GM11168 (cell line): ENCODE data around the gene XYLT2.

Source experiments
- in situ Hi-C: fragments of 300-500 bp; cut with MboI; formaldehyde crosslinking; loops from one replicate; pipeline ENCODE4 v1.12.0; 2022; ENCODE audit warnings: low sequenced_read_pairs; ENCODE audit not compliant: unreplicated experiment

XYLT2 gene

DNA sequence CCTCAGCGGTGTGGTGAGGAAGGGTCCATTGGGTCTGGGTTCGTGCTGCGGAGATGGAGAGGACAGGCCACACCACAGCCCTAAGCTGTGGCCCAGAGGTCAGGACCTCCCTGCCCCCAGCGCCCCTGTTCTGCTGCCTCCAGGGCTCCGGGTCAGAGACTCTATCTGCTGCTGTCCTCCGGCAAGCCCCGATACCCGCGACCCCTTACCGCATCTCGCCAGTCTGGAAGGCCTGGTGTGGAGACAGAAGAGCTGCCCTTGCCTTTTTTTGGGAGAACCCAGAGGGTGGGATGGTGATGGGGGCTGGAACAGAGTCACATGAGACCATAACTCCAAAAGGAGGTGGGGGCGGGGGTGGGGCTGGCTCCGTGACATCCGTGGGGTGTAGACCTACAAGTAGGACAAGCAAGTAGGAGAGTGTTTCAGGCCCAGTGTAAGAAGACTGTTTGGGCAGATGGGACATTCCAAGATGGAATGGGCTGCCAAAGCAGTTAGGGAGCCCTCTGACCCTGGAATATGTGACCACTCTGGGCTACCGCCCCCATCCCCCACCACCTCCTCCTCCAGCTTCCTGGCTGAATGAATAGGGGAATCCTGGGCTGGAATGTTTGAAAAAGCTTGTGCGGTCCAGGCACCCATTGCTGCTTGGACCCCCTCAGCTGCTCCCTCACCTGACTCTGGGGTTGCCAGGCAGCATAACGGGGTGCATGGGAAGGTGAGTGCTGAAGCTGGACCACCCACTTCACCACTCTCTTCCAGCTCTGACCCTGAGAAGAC, 1.4 kb downstream of the XYLT2 start:
- in situ Hi-C loops, result no loop called here

- in situ Hi-C loops, result no loop called here
Observed at GRCh38 chr17:50347894-50348291, 2.0 kb downstream of the XYLT2 start.

DNA sequence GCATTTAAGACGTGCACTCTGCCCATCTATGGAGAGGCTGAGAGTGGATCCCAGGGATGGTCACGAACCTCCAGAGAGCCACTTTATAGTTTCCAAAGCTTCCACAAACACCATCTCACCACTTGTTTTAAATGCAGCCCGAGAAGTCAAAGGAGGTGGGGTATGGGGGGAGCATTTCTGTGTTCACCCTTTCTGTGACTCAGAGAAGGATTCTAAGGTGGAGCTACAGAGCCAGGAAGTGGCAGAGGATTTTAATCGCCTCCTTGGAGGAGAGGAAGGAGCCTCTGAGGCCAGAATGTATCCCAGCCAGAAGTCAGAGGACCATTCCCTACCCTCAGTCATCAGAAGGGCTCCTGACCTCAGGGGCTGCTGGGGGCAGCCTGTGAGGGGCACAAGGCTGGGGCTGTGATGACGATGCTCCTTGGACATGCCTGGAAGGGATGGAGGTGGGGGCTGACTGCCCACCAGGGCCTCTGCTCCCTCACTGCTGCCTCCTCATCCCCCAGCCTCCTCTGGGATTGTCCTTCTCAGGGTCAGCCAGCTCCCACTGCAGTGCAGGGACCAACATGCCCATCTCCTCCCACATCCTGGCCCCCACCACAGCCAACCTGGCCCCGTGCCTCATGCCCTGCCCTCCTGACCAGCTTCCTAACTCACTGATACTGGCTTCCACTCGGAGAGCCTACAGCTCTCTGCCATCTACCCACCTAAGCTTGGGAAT, 2.8 kb downstream of the XYLT2 start:
- in situ Hi-C loops, result no loop called here

DNA sequence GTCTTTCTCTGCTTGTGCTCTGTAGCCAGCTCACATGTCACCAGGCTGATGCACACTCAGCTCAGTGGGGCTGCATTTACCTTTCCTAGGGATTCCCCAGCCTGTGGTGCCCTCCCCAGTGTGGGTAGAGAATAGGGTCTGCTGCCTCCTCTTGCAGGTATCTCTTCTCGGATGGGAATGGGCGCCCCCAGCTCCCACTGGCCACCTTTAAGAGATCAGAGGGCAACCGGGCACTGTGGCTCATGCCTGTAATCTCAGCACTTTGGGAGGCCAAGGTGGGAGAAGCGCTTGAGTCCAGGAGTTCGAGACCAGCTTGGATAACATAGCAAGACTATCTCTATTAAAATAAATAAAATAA, 3.3 kb downstream of the XYLT2 start:
- in situ Hi-C loops, result no loop called here

DNA sequence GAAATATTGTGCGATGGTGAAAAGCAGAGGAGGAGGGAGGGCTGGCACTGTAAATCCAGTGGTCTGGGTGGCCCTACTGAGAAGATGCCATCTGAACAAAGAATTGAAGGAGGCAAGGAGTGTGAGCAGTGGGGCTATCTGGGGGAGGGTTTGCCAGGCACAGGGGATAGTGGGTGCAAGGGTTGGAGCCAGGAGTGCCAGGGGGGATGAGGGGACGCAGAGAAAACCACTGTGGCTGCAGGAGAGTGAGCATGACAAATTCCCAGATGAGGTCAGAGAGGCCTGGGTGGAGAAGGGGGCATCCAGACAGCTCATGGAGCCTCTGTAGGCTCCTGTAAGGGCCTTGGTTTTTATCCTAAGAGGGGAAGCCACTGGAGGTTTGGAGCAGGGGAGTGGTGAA, 4.8 kb downstream of the XYLT2 start:
- in situ Hi-C loops, result no loop called here

DNA sequence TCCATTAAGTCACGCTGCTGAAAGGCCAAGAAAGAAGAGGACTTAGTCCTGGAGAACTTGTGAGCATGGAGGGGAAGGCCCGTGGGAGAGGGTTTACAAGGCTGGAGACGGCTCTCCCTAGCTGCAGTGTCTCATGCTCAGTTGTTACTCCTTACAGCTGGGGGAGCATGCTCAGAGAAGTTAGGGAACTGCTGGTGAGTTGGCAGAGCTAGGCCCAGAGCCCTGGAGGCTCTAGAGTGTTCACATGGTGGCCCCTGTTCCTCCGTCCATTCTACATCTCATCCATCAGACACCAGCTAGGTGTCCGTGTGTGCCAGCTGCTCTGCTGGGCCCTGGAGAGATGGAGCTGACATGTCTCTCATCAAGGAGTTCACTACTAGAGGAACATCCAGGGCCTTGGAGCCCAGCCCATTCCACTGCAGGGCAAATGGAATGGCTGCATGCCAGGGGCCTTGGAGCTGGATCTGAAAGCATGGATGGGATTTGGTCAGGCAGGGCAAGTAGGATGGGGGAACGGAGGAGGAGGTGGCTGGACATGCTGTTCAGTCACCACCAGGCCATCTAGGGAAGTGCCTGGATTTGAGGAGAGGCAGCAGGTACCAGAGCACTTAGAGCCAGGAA, 6.3 kb downstream of the XYLT2 start:
- in situ Hi-C loops, result no loop called here

DNA sequence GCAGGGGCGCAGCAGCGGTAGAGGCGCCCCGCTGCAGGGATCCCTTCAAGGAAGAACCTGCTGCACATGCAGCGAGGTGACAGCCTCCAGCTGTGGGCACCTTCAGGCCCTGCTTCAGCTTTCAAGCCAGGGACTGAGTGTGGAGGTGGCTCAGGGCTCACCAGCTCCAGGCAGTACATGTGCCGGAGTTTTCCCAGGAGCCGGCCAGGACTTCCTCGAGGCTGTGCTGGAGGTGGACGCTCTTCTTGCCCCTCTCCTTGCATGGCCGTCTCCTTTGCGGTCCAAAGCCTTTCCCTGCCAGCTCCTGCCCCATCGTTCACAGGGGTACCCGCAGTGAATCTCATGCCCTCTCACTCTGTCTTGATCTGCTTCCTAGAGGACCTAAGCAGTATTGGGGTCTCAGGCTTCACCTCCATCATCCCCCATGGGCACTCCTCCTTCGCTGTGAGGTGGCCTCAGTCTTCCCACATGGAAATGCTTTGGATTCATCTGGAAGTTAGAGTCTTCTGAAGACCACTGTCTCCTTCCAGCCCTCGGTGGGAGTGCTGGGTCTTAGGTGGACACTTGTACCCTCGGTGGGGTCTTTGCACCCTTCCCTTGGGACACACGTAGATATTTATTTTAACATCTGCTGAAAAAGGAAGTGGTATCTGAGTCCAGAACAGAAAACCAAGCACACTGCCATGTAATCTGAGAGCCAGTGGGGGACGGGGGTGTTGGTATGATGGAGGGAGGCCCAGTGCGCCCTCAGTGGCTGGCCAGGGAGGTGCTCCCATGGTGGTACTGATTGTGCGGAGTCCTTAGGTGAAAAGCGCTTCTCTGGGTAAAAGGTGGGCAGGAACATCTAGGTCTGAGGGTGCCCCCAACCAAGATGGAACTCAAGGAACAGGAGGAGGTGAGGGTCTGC, 7.0 kb downstream of the XYLT2 start:
- in situ Hi-C loops, result no loop called here

- in situ Hi-C loops, result no loop called here
Observed at GRCh38 chr17:50353600-50354195, 7.8 kb downstream of the XYLT2 start.

DNA sequence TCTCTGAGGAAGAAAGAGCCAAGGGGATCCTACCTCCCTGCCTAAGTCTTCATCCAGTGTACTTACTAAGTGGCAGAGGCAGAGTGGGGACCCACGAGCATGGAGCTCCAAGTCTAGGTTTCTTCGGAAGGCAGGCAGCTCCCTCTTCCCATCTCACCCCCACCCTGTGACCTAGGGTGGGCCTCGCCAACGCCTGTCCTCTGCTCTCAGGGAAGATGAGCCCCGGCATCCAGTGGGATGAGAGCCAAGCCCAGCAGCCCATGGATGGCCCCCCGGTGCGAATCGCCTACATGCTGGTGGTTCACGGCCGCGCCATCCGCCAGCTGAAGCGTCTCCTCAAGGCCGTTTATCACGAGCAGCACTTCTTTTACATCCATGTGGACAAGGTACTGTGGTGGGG, 8.3 kb downstream of the XYLT2 start:
- in situ Hi-C loops, result no loop called here

DNA sequence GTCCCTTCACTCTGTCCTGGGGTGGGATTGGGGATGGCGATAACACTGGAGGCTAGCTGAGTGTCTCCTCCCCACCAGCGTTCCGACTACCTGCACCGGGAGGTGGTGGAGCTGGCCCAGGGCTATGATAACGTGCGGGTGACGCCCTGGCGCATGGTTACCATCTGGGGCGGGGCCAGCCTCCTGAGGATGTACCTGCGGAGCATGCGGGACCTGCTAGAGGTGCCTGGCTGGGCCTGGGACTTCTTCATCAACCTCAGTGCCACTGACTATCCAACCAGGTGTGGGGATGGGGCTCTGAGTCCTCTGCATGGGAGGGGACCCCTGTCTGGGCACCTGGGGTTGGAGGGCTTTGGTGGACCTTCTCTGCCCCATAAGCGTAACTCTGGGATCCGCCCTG, 8.8 kb downstream of the XYLT2 start:
- in situ Hi-C loops, result no loop called here

DNA sequence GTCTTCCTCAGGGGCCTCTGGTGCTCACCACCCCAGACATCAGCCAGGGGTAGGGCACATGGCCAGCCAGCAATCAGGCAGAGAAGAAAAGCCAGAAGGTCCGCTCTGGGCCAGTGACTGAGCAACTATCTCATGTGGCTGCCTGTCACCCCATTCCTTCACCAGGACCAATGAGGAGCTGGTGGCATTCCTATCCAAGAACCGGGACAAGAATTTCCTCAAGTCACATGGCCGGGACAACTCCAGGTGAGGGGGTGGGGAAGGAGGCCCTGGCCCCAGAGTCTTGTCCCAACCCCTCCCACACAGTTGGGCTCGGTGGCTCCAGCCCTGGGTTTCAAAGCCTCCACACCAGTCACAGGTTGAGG, 9.4 kb downstream of the XYLT2 start:
- in situ Hi-C loops, result no loop called here

DNA sequence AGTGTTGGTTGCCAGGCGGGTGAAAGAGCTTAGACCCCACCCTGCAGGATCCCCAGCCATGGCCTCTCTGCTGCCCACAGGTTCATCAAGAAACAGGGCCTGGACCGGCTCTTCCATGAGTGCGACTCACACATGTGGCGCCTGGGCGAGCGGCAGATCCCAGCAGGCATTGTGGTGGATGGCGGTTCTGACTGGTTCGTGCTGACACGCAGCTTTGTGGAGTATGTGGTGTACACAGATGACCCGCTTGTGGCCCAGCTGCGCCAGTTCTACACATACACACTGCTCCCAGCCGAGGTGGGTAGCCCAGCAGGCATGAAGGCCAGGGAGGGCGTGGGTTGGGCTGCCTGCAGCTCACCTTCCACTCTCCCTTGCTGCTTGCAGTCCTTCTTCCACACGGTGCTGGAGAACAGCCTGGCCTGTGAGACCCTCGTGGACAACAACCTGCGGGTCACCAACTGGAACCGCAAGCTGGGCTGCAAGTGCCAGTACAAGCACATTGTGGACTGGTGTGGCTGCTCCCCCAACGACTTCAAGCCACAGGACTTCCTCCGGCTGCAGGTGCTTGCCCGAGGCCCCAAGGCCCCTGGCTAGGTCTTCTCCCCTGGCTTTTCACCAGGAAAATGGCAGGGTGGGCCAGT, 9.9 kb downstream of the XYLT2 start:
- in situ Hi-C loops, result no loop called here

GRCh38 chr17:50356418-50356817, 10.5 kb downstream of the XYLT2 start:
- in situ Hi-C loops, result no loop called here

DNA sequence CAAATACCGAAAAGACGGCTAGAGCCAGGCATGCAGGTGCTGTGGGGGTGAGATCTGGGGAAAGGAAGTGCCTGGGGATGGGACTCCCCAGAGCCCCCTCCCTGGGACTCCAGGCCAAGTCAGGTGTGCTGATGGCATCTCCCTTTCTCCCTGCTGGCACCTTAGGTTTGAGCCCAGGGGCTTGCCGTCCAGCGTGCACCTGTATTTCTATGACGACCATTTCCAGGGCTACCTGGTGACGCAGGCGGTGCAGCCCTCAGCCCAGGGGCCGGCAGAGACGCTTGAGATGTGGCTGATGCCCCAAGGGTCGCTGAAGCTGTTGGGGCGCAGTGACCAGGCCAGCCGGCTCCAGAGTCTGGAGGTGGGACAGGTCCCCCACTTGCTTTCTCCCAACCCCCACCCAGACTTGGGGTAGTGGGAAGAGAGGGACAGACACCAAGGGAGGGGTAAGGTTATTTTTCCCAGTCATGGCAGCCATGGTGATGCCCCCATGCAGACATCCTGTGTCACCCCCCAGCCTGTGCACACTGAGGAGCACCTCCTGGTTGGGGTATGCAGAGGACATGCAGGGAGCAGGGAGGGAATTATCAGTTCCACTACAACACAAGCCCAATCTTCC, 11.1 kb downstream of the XYLT2 start:
- in situ Hi-C loops, result no loop called here

- in situ Hi-C loops, result no loop called here
Observed at GRCh38 chr17:50358177-50358576, 12.3 kb downstream of the XYLT2 start.

GRCh38 chr17:50359005-50359699, 13.2 kb downstream of the XYLT2 start:
- in situ Hi-C loops, result no loop called here

- in situ Hi-C loops, result no loop called here
Observed at GRCh38 chr17:50359998-50360461, 14.1 kb downstream of the XYLT2 start.

- in situ Hi-C loops, result no loop called here
Observed at GRCh38 chr17:50360486-50361115, 14.7 kb downstream of the XYLT2 start.
